ENCODE results near the gene MAP1S.

MAP1S gene

DNA sequence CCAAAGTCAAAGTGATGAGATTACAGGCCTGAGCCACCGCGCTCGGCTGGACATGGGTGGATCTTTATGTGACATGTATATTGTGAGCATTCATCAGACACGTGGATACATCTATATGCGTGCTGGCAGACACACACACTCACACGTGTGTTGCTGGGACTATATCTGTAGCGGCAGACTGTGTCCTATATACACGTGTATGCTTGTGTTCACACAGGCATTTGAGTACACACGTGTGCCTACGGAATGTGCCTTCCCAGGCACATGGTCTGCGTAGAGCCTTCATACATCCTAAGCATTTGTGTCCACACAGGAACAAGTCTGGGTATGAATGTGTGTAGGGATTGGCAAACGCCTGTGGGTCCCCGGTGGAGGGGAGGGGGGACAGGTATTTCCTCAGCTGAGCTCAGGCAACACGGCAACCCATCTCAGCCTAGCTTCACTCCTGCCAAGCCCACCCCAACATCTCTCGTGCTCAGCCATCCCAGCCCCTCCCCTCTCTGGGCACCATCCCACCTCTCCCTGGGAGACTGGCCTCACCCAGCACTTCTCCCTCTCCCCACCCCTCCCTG is 33.7 kb upstream of the MAP1S start:
- H3K4me3 ChIP-seq (replicated peaks in 1 of 2; ENCODE audit: low read depth in 2 of 2, low read length in 2 of 2), result no peak overlapping the region
- no peak for DNase-seq (ENCODE audit: low read depth in 2 of 2)

DNA sequence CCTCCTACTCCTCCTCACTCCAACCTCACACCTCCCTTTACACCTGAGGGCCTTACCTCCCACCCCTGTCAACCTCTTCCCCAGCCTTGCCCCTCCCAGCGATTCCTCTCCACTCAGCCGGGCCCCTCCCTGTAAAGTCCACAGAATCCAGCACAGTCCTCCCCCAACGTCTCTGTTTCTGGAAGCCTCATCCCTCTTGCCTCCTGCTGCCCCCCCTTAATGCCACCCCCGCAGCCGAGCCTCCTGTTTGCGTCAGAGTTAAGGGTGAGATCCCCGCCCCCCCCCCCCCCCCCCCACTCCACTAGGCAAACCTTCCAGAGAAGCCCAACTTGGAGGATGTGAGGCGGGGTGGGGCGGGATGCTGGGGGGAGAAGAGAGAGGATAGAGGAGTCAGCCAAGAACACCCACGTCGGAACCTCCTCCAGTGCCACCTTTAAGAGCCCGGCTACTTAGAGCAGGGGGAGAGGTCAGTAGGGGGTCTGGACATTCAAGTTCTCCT is 33.2 kb upstream of the MAP1S start:
- TF ChIP-seq, protein P1, sequence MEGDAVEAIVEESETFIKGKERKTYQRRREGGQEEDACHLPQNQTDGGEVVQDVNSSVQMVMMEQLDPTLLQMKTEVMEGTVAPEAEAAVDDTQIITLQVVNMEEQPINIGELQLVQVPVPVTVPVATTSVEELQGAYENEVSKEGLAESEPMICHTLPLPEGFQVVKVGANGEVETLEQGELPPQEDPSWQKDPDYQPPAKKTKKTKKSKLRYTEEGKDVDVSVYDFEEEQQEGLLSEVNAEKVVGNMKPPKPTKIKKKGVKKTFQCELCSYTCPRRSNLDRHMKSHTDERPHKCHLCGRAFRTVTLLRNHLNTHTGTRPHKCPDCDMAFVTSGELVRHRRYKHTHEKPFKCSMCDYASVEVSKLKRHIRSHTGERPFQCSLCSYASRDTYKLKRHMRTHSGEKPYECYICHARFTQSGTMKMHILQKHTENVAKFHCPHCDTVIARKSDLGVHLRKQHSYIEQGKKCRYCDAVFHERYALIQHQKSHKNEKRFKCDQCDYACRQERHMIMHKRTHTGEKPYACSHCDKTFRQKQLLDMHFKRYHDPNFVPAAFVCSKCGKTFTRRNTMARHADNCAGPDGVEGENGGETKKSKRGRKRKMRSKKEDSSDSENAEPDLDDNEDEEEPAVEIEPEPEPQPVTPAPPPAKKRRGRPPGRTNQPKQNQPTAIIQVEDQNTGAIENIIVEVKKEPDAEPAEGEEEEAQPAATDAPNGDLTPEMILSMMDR (IDR thresholded peaks at IDR 0.05; ENCODE audit: low read depth, low read length), result no peak
- H3K4me3 ChIP-seq (replicated peaks in 1 of 2; ENCODE audit: low read depth in 2 of 2, low read length in 2 of 2), result peak overlapping the region in 1 of 2 donors; percentile 11
- peak in 1 of 2 donors; percentile 30 for DNase-seq (ENCODE audit: low read depth in 2 of 2)

More for the DNA sequence above, 33.7 kb upstream of the MAP1S start:
- TF ChIP-seq, protein P1 (IDR thresholded peaks at IDR 0.05; ENCODE audit: low read depth, low read length), result no peak

DNA sequence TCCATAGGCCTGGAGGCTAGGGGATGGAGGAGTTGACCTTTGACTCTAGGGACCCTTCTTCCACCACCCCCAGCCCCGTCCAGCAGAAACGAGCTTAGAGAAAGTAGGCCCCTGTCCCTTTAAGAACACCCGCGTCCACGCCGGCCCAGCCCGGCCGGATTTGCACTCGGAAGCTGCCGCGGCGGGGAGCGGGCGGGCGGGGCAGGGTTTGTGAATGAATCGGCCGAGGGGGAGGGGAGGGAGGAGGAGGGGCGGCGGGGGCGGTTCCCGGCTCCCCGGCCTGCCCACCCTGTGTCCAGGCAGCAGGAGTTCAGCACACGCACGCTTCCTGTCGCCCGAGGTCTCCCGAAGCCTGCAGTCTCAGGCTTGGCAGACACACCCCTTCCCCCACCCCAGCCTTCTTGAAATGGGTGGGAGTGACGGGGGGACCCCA is 32.7 kb upstream of the MAP1S start:
- peak overlapping the region in 1 of 2 donors; percentile 11 for H3K4me3 ChIP-seq (replicated peaks in 1 of 2; ENCODE audit: low read depth in 2 of 2, low read length in 2 of 2)
- DNase-seq (ENCODE audit: low read depth in 2 of 2), result peak; percentile 16 to 36
- TF ChIP-seq, protein P1 (IDR thresholded peaks at IDR 0.05; ENCODE audit: low read depth, low read length), result no peak

DNA sequence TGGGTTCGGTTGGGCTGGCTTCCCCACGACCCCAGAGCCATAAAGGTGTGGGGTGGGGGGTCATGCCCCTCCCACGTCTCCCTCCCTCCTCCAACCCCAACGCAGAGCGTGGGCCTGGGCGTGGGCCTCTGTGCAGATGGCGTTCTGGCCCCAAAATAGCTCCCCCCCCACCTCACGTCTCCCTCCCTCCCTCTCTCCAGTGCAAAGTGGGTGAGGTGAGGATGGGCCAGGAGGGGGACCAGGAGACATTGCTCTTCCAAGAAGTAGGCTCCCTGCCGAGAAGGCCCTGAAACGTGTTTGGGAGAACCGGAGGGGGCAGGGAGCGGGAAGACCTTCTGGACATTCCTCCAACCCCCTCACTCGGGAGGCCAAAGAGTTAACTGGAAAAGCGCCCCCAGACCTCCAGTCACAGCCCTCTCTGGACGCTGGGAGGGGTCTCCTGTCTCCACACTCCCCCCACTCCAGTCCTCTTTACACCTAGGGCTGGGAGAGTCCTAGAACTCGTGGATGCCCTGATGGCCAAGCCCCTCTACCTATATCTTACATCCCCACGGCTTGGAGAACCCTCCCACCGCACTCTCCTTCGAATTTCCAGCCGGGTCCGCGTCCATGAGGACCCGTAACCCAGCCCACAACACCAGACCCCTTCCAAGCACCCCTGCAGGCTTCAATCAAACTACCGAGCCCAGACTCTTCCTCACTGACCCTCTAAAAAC is 32.0 kb upstream of the MAP1S start:
- TF ChIP-seq, protein P1 (IDR thresholded peaks at IDR 0.05; ENCODE audit: low read depth, low read length), result no peak
- no peak for DNase-seq (ENCODE audit: low read depth in 2 of 2)
- H3K4me3 ChIP-seq (replicated peaks in 1 of 2; ENCODE audit: low read depth in 2 of 2, low read length in 2 of 2), result peak overlapping the region in 1 of 2 donors; percentile 30

DNA sequence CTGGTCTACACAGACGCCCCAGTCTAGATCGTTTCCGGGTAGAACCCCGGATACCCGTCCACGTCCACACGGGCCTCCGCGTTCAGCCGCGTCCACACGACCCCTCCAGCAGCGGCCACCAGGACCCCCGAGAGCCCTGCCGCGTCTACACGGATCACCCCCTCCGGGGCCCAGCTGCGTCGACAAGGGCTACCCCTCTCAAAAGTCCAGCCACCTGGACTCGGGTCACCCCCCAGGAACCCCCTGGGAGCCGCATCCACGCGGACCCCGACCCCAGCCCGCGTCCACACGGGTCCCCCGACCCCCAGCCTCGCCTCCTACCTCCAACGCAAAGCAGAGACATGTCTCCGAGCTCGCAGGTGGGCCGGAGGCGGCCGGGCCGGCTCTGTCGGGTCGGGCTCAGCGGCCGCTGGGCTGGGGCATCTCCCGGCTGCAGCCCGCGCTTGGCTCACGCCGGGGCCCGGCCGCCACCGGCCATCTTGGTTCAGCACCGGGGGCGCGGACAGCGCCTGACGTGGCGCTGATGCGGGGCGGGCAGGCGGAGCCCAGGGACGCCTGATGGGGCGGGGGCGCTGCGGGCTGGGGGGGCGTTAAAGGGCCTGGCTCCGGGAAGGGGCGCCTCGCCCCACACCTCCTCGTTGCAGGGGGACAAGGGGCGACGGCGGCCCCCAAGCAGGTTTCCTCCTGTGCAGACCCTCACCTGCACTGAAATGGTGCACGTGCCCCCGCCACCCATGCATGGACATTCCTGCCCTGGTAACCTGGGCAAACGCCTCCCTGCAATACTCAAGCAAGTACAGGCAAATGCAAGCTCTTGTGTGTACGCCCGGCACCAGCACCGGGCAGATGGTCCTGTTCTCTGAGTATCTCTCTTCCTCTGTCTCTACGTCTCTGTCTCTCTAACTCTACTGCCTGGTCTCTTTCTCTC is 31.2 kb upstream of the MAP1S start, which contains the start of gene UNC13A:
Gene UNC13A (minus strand): TSS at position 498 of the 928 bp plus-strand sequence. CDS start 155 bp downstream, at position 343.
- peak within 1 kb of the TSS in 1 of 2 donors; percentile 30 for H3K4me3 ChIP-seq (replicated peaks in 1 of 2; ENCODE audit: low read depth in 2 of 2, low read length in 2 of 2)
- DNase-seq (ENCODE audit: low read depth in 2 of 2), result peak; percentile 17 to 45
- TF ChIP-seq, protein P1 (IDR thresholded peaks at IDR 0.05; ENCODE audit: low read depth, low read length), result no peak

DNA sequence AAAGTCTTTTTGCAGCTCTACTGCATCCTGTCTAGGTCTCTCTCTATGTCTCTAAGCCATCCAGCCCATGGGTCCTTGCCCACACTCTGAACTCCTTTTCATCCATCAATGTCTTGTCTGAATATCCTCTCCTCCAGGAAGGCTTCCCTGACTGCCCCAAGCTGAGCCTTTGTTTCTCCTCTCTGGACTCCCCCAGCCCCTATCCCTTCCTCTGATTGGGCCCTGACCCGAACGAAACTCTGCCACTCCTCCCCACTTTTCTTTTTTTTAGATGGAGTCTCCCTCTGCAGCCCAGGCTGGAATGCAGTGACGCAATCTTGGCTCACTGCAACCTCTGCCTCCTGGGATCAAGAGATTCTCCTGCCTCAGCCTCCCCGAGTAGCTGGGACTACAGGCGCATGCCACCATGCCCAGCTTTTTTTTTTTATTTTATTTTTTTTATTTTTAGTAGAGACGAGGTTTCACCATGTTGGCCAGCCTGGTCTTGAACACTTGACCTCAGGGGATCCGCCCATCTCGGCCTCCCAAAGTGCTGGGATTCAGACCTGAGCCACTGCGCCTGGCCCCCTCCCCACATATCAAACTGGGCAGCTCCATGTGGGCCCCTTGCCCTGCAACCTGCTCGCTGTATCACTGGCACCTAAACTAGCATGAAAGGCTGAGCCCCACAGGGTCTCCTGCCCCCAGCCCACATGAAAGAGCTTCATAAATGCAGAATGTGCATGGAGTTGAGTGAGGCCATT is 30.3 kb upstream of the MAP1S start:
- TF ChIP-seq, protein P1 (IDR thresholded peaks at IDR 0.05; ENCODE audit: low read depth, low read length), result no peak
- H3K4me3 ChIP-seq (replicated peaks in 1 of 2; ENCODE audit: low read depth in 2 of 2, low read length in 2 of 2), result no peak overlapping the region
- DNase-seq (ENCODE audit: low read depth in 2 of 2), result no peak
